CD14-positive monocyte (primary cell): ENCODE results near the gene AFM. TPM values are rescaled to one million over a fixed set of nuclear protein-coding genes. Genes with fewer than 3 reads are reported as not detected.

ENCODE experiments used
- DNase-seq, 3 donors: peaks; one replicate each; pipeline ENCODE4 v3.0.0-alpha.2; 2011 to 2022
- H2AFZ ChIP-seq: 2 replicates; pipeline ENCODE4 v1.6.0; 2012; ENCODE audit warnings: mild to moderate bottlenecking, low read depth, low read length, inconsistent platforms; ENCODE audit not compliant: insufficient read depth, poor library complexity, severe bottlenecking
- H3K27ac ChIP-seq, 2 donors: 1 replicate in 1 of 2; 2 replicates in 1 of 2; pipeline ENCODE4 v1.5.1; 2012 to 2013; ENCODE audit warnings: low read length in 2 of 2, control low read depth in 1 of 2, inconsistent platforms in 1 of 2, low read depth in 1 of 2, mild to moderate bottlenecking in 1 of 2
- H3K27me3 ChIP-seq, 2 donors: one replicate each; pipeline versions ENCODE4 v1.6.0 to v1.6.1; 2011 to 2013; ENCODE audit warnings: low read length in 2 of 2; ENCODE audit not compliant: control insufficient read depth in 2 of 2, insufficient read depth in 2 of 2
- H3K36me3 ChIP-seq, 2 donors: replicated peaks in 1 of 2; 1 replicate in 1 of 2; 2 replicates in 1 of 2; pipeline versions ENCODE4 v1.5.1 to v1.6.1; 2012 to 2013; ENCODE audit warnings: low read length in 2 of 2, control low read depth in 1 of 2, inconsistent platforms in 1 of 2, mild to moderate bottlenecking in 1 of 2; ENCODE audit not compliant: insufficient read depth in 2 of 2, control insufficient read depth in 1 of 2
- H3K4me1 ChIP-seq, 2 donors: 1 replicate in 1 of 2; 2 replicates in 1 of 2; pipeline versions ENCODE4 v1.5.1 to v1.6.1; 2012 to 2013; ENCODE audit warnings: low read length in 2 of 2, control low read depth in 1 of 2, inconsistent platforms in 1 of 2, mild to moderate bottlenecking in 1 of 2, moderate library complexity in 1 of 2; ENCODE audit not compliant: insufficient read depth in 2 of 2, control insufficient read depth in 1 of 2
- H3K4me2 ChIP-seq: replicated peaks from 2 replicates; pipeline ENCODE3; 2012; ENCODE audit warnings: low read length, moderate library complexity, mild to moderate bottlenecking; ENCODE audit not compliant: poor library complexity, severe bottlenecking; ENCODE audit errors: extremely low read depth
- H3K4me3 ChIP-seq, 3 experiments: fragments of 200-600 bp in 1 of 3; sonication (generic) in 1 of 3; replicated peaks in 1 of 3; 1 replicate in 2 of 3; 2 replicates in 1 of 3; pipeline ENCODE4 v1.5.1; 2011 to 2013; ENCODE audit warnings: low read length in 3 of 3, mild to moderate bottlenecking in 3 of 3, control low read depth in 2 of 3, low read depth in 2 of 3, inconsistent platforms in 1 of 3, moderate library complexity in 1 of 3
- H3K79me2 ChIP-seq: 2 replicates; pipeline ENCODE4 v1.6.0; 2012; ENCODE audit warnings: mild to moderate bottlenecking, control low read depth, inconsistent platforms, low read length, moderate library complexity; ENCODE audit not compliant: insufficient read depth
- H3K9ac ChIP-seq: 2 replicates; pipeline ENCODE4 v1.6.0; 2017; ENCODE audit warnings: low read length, mild to moderate bottlenecking; ENCODE audit not compliant: insufficient read depth, poor library complexity, severe bottlenecking
- H3K9me3 ChIP-seq, 2 donors: replicated peaks in 1 of 2; 1 replicate in 1 of 2; 2 replicates in 1 of 2; pipeline versions ENCODE4 v1.5.1 to v1.6.1; 2012 to 2013; ENCODE audit warnings: low read length in 2 of 2, control low read depth in 1 of 2; ENCODE audit not compliant: control insufficient read depth in 1 of 2, insufficient read depth in 1 of 2
- H4K20me1 ChIP-seq: 2 replicates; pipeline ENCODE4 v1.6.0; 2012; ENCODE audit warnings: mild to moderate bottlenecking, low read length, control low read depth, moderate library complexity; ENCODE audit not compliant: insufficient read depth
- H3K27ac Mint-ChIP-seq, 7 donors: one replicate each; pipeline ENCODE4 v1.8.0; 2020; ENCODE audit warnings: mild to moderate bottlenecking in 7 of 7, mixed read lengths in 7 of 7, moderate library complexity in 6 of 7, inconsistent platforms in 2 of 7
- H3K27me3 Mint-ChIP-seq, 3 donors: one replicate each; pipeline ENCODE4 v1.8.0; 2021 to 2022; ENCODE audit warnings: low read depth in 3 of 3, mild to moderate bottlenecking in 3 of 3, mixed read lengths in 3 of 3, moderate library complexity in 3 of 3, inconsistent platforms in 1 of 3
- H3K36me3 Mint-ChIP-seq, 2 donors: one replicate each; pipeline ENCODE4 v1.8.0; 2020; ENCODE audit warnings: mixed read lengths in 2 of 2, inconsistent platforms in 1 of 2, mild to moderate bottlenecking in 1 of 2
- H3K4me1 Mint-ChIP-seq: one replicate; pipeline ENCODE4 v1.8.0; 2020; ENCODE audit warnings: mild to moderate bottlenecking, mixed read lengths
- H3K4me3 Mint-ChIP-seq, 2 donors: one replicate each; pipeline ENCODE4 v1.8.0; 2020; ENCODE audit warnings: mild to moderate bottlenecking in 2 of 2, mixed read lengths in 2 of 2, moderate library complexity in 1 of 2
- H3K9me3 Mint-ChIP-seq, 7 donors: one replicate each; pipeline ENCODE4 v1.8.0; 2020 to 2022; ENCODE audit warnings: mixed read lengths in 7 of 7, mild to moderate bottlenecking in 6 of 7, moderate library complexity in 6 of 7, inconsistent platforms in 2 of 7
- CTCF ChIP-seq: fragments of 200-600 bp; IDR thresholded peaks from one replicate; pipeline ENCODE4 v1.8.0; 2022; ENCODE audit warnings: antibody characterized with exemption, mild to moderate bottlenecking
- WGBS: methylation state at CpG from one replicate; pipeline ENCODE4 v1.1.5; 2013; ENCODE audit warnings: missing lambda C conversion rate; ENCODE audit not compliant: insufficient coverage; 5-methylcytosine and 5-hydroxymethylcytosine counted together
- intact Hi-C, 2 donors: fragments of 100-400 bp; cut with micrococcal nuclease; formaldehyde crosslinking; loops; one replicate each; pipeline versions ENCODE4 v1.15.0 to v1.15.1; 2023
- polyA plus RNA-seq, 3 donors: library from polyadenylated mRNA; depleted of rRNA in 1 of 3; unstranded in 2 of 3; stranded (reverse) in 1 of 3; fragments of 300-500 nt in 2 of 3; fragments of >200 nt in 1 of 3; fragmentation: Illumina TruSeq in 2 of 3; gene quantifications; 1 replicate in 2 of 3; 2 replicates in 1 of 3; pipeline ENCODE4 v1.2.3, GENCODE V29; 2012 to 2021

Gene AFM
- polyA plus RNA-seq, 3 donors: not detected

GRCh38 chr4:73460913-73461522 is 20.5 kb upstream of the AFM start:
- Mint-ChIP-seq H3K27ac (no peak overlapping the region), H3K27me3 (peaks cover 1 to 3% (median 1%) of the 10 kb centered on the region in 3 donors), H3K9me3 (peaks cover 0 to 2% (median 0%) of the 10 kb centered on the region in 7 donors), H3K4me1 (no peaks in the 10 kb centered on the region), H3K36me3 (no peaks in the 10 kb centered on the region), H3K4me3 (no peak overlapping the region)
- no peaks in the 10 kb centered on the region for H4K20me1 ChIP-seq
- H3K9ac ChIP-seq: no peak overlapping the region
- no peaks in the 10 kb centered on the region for H3K4me1 ChIP-seq
- WGBS: no CpG with 5 or more reads among the region's 4 CpGs
- intact Hi-C loops: no loop called here
- no peak overlapping the region for H3K27ac ChIP-seq
- H3K27me3 ChIP-seq: no peaks in the 10 kb centered on the region
- H3K9me3 ChIP-seq: no peaks in the 10 kb centered on the region
- H3K36me3 ChIP-seq: no peaks in the 10 kb centered on the region
- H3K79me2 ChIP-seq: no peaks in the 10 kb centered on the region
- H3K4me2 ChIP-seq: no peak overlapping the region
- TF ChIP-seq CTCF: no peak
- no peak overlapping the region for H3K4me3 ChIP-seq
- DNase-seq: no peak
- no peak overlapping the region for H2AFZ ChIP-seq

- H4K20me1 ChIP-seq: no peaks in the 10 kb centered on the region
- H3K9me3 ChIP-seq: no peaks in the 10 kb centered on the region
- H3K4me2 ChIP-seq: no peak overlapping the region
- Mint-ChIP-seq H3K27ac (no peak overlapping the region), H3K36me3 (no peaks in the 10 kb centered on the region), H3K9me3 (peaks cover 4 to 13% (median 5%) of the 10 kb centered on the region in 7 donors), H3K4me3 (no peak overlapping the region), H3K4me1 (no peaks in the 10 kb centered on the region), H3K27me3 (peaks cover 0 to 5% (median 4%) of the 10 kb centered on the region in 3 donors)
- no peaks in the 10 kb centered on the region for H3K79me2 ChIP-seq
- H3K9ac ChIP-seq: no peak overlapping the region
- intact Hi-C loops: no loop called here
- no peaks in the 10 kb centered on the region for H3K36me3 ChIP-seq
- H3K27ac ChIP-seq: no peak overlapping the region
- no peak overlapping the region for H2AFZ ChIP-seq
- TF ChIP-seq CTCF: no peak
- H3K27me3 ChIP-seq: no peaks in the 10 kb centered on the region
- DNase-seq: no peak
- no CpG with 5 or more reads among the region's 3 CpGs for WGBS
- no peak overlapping the region for H3K4me3 ChIP-seq
- H3K4me1 ChIP-seq: no peaks in the 10 kb centered on the region
Measured at GRCh38 chr4:73468170-73468569, 13.4 kb upstream of the AFM start.
